Fibroblast of lung (primary cell): ENCODE measurements around the gene ASH1L.

ENCODE experiments used
- CTCF ChIP-seq, 2 donors: IDR thresholded peaks in 1 of 2; conservative IDR thresholded peaks in 1 of 2; 1 replicate in 1 of 2; 2 replicates in 1 of 2; pipeline ENCODE4 v1.5.1; 2011 to 2012; ENCODE audit warnings: low read length in 2 of 2, control low read depth in 1 of 2, inconsistent platforms in 1 of 2, low read depth in 1 of 2, mild to moderate bottlenecking in 1 of 2
- EZH2 ChIP-seq: IDR thresholded peaks from 2 replicates; pipeline ENCODE4 v1.5.1; 2012; ENCODE audit warnings: low read length, control low read depth, mild to moderate bottlenecking; ENCODE audit errors: missing control alignments

DNA sequence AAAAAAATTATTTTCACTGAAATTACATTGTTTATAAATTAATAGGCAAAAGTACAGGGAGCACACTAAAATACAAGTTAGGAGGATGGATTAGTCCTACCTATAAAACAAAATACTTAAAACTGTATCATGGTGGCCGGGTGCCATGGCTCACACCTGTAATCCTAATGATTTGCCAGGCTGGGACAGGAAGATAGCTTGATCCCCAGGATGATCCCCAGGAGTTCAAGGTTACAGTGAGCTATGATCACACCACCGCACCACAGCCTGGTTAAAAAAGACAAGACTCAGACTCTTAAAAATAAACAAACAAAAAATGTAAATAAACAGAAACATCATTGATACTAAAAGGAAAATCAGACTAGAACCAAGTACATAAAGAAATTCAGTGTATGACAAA is 53.5 kb downstream of the ASH1L start:
- TF ChIP-seq CTCF (conservative IDR thresholded peaks at IDR 0.05 in 1 of 2, IDR thresholded peaks at IDR 0.05 in 1 of 2; ENCODE audit: low read depth in 1 of 2, low read length in 2 of 2) (no peak), EZH2 (no peak)
